Testis (tissue), 2 donors: ENCODE results near the gene RPGRIP1.

Experiments used
- CTCF ChIP-seq, 3 experiments: fragments of 450-650 bp in 2 of 3; fragments of 200-600 bp in 1 of 3; sonication (generic) in 1 of 3; IDR thresholded peaks; one replicate each; pipeline ENCODE4 v1.5.1; 2016 to 2019; ENCODE audit warnings: antibody characterized with exemption in 3 of 3, mild to moderate bottlenecking in 2 of 3, moderate library complexity in 1 of 3
- POLR2A ChIP-seq: fragments of 450-650 bp; IDR thresholded peaks from one replicate; pipeline ENCODE4 v1.6.1; 2017; ENCODE audit warnings: antibody characterized with exemption, mild to moderate bottlenecking, moderate library complexity

- TF ChIP-seq CTCF (IDR thresholded peaks at IDR 0.05) (no peak), POLR2A (no peak)
These were observed 31.7 kb downstream of the RPGRIP1 start for GRCh38 chr14:21311614-21312013.
